NCI-H1694 (cell line): ENCODE measurements around the gene KCNMA1.
A peak's percentile ranks its signal among the peaks of the same experiment; 100 is the strongest.
"Not testable (repeated sequence)": the region's sequence is repeated elsewhere in the genome, so short reads cannot be mapped to it uniquely, and the experiment has no call there.

ENCODE experiments used
- DNase-seq: peaks from one replicate; lab custom pipeline; 2025; lab: John Stamatoyannopoulos, UW

KCNMA1 gene

GRCh38 chr10:77531441-77532001 lies 106.1 kb downstream of the KCNMA1 start:
- no peak for DNase-seq

DNA sequence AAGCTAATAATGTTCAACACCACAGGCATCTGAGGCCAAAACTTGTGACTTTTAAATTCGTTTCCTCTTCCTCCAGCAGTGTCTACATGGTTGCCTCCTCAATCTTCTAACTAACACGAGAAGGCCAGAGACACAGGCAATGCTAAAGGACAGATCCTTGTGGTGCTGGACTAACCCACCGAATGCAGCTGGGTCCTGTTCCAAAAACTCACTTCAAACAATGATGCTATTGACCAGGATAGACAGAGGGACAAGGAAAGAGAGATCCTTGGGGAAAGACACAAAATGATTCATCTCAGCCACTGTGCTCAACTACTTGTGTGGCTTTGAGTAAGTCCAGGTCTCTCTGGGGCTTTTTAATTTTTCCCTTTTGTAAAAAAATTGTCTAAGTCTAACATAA lies 107.6 kb downstream of the KCNMA1 start:
- DNase-seq, result no peak

DNA sequence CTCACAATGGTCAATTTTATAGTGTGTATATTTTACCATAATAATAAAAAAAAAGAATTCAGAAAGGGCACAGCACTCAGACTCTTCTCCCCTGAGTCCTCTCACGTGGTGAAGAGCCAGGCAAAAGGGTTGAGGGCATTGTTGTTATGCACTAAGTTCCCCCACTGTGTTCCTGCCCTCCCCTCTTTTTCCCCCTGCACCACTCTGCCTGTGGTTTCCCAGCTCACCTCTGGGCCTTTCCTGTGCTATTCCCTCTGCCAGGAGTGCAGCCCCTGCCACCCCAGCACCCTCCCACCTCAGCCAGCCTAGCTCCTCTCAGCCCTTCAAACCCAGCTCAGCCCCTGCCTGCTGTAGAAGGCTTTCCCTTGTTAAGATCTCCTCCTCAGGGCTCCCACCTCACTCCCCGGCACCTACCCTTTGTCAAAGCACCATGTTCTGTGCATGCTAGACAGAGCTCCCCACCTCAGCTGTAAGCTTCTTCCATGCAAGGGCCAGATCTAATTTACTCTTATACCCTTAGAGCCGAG lies 108.5 kb downstream of the KCNMA1 start:
- no peak for DNase-seq

DNA sequence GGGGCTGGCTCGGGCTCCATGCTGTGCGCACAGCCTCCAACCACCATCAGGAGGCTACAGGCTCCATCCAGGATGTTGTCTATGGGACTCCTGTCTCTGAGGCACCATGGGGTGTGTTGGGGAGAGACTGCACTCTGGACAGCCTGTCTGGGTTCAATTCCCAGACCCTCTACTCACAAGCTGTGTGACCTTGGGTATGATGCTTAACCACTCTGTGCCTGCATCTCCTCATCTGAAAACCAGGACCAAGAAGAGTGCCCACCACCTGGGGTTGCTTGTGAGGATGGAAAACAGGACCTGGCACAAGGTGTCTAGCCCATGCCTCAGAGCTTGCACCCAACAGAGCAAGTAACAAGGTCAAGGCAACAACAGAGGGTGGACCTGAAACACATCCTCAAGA lies 109.8 kb downstream of the KCNMA1 start:
- no peak for DNase-seq

DNA sequence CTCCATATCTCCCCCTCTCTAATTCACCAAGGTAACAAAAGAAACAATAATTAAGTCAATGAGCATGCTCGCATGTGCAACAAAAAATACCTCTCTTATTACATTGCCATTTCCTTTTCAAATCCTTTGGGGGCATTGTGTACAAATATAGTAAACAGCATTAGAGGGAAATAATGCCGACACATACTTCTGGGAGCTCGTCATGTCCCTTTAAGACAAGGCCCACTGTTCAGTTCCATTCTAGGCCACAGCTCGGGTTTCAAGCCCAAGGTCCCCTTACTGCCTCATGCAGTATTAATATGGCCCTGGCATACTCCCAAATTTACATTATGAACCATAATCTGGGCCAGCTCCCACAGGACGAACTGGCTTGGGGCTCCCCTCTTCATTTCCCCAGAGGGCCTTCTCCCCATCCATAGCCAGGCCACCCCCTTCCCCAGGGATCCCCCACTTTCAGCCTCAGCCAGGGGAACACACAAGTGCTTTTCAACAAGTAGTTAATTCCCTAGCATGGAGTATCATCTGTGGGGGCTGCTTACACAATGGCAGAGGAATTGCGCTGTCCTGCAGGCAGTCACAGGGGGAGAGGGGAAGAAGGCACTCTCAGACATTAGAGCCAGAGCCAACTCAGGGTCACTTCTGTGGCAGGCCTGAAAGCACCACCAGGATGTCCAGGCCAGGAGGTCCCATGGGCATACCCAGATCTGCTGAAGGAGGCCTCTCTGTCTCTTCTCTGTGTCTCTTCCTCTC lies 110.6 kb downstream of the KCNMA1 start:
- DNase-seq, result peak; percentile 17

GRCh38 chr10:77524281-77524711 lies 113.3 kb downstream of the KCNMA1 start:
- DNase-seq, result no peak

DNA sequence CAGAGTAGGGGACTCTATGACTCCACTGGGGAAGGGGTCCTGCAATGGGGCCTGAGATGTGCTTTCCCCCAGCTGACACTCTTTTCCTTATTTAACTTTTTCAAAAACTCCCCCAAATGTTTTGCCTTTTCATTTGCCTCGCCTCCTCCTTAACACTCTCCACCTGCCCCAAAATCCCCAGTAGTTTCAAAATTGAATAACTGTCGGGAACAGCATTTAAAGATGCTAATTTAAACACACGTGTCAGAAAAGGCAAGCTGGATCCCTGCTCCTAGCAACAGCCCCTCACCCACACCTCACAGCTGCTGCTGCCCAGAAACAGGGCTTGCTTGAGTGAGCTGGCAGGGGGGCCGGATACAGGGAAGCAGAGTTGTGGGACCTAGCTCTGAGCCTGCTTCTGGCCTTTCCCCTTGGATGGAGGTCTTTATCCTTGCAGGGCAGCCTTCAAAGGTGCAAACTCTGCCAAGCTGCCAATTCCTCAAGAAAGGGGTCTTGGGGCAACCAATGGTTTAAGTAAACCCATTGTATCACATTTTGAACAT lies 115.3 kb downstream of the KCNMA1 start:
- no peak for DNase-seq

DNA sequence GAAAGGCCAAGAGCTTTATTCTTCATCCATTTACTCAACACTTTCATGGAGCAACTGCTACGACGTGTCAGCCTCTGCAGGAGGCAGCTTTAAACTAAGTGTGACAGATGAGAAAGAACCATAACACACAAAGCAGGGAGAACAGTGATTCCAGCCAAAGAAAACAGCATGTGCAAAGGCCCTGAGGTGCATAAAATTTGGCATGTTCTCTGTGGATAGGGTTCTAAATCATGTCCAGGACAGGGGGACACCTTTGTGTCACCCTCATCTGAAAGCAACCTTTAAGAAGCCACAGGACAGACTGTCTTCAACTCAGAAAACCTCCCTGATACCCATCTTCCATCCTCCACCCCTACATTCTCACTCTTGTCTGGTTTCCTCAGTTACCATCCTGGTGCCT lies 116.6 kb downstream of the KCNMA1 start:
- no peak for DNase-seq

DNA sequence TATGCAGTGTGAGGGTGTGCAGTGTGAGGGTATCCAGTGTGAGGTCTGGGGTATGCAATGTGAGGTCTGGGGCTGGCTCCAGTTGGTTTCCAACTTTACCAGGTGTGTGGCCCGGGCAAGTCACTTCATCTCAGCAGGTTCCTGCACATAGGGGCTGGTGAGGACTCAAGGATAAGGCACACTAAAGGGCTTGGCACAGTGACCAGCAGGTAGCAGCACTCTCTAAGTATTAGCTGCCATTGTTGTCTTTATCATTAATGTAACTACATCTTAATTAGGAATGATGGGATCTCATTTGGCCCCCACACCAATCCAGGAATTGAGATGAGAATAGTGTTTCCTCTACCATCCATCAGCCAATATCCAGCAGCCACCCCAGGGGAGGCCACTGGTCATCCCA lies 117.3 kb downstream of the KCNMA1 start:
- DNase-seq, result no peak

- DNase-seq, result not testable (repeated sequence)
Measured at GRCh38 chr10:77519791-77520190, 117.8 kb downstream of the KCNMA1 start.

- no peak for DNase-seq
Measured at GRCh38 chr10:77518910-77519274, 118.7 kb downstream of the KCNMA1 start.

- no peak for DNase-seq
Measured at GRCh38 chr10:77518241-77518909, 119.2 kb downstream of the KCNMA1 start.

- no peak for DNase-seq
Measured at GRCh38 chr10:77516575-77516974, 121.0 kb downstream of the KCNMA1 start.

DNA sequence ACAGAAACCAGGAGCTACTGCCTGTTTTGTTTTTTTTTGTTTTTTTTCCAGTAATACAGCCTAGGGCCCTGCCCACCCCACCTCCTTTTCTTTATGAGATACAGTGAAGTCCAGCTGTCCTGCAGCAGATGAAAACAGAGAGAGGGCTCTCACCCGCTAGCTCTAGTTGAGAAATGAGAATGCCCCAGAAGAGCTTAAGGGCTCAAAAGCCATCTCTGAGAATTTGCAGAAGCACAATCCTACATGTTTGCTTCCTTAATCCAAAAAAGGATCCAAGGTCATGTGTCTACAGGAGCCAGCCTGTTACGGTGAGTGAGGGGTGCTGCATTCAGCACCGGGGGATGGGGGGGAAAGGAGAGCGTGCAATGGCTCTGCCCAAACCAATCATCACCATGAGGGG lies 122.7 kb downstream of the KCNMA1 start:
- no peak for DNase-seq

DNA sequence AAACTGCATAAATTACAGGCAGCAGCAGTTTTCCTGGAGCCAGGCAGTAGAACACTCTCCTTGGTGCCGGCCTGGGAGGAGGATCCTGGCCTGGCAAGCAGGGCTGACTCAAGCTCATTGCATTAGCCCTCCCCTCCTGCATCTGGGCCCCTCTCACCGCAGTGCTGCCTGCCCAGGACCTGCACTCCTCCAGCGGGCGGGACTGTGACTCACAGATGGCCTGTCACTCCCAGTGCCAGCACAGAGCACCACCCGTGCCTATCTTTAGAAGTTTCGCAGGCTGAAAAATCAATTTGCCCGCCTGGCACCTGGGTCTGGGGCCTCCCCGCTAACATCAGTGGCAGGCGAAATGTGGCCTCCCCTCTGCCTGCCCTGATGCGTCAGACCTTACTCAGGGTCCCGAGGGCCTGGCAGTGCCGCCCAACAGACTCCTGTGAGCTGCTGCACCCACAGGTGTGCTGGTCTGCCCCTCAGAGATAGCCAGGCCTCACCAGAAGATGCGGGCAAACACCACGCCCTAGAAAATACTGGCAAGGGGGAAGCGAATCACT lies 123.8 kb downstream of the KCNMA1 start:
- DNase-seq, result peak; percentile 74

DNA sequence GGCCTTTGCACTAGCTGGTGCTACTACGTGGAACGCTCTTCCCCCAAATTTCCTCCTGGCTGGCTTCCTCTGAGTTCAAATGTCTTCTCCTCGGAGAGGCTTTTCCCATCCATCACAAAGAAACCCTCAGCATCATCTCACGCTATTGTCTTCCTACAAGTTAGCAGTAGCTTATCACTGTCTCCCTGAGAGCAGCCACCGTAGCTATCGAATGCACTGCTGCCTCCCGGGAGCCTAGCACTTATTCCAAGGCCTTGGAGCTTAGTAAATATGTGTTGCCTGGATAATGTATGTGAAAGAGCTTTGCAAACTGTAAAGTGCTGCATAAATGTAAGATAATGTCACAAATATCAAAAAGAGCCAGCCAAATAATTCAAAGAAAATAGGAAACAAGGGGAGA lies 124.4 kb downstream of the KCNMA1 start:
- DNase-seq, result no peak

GRCh38 chr10:77512219-77512578 lies 125.4 kb downstream of the KCNMA1 start:
- no peak for DNase-seq

DNA sequence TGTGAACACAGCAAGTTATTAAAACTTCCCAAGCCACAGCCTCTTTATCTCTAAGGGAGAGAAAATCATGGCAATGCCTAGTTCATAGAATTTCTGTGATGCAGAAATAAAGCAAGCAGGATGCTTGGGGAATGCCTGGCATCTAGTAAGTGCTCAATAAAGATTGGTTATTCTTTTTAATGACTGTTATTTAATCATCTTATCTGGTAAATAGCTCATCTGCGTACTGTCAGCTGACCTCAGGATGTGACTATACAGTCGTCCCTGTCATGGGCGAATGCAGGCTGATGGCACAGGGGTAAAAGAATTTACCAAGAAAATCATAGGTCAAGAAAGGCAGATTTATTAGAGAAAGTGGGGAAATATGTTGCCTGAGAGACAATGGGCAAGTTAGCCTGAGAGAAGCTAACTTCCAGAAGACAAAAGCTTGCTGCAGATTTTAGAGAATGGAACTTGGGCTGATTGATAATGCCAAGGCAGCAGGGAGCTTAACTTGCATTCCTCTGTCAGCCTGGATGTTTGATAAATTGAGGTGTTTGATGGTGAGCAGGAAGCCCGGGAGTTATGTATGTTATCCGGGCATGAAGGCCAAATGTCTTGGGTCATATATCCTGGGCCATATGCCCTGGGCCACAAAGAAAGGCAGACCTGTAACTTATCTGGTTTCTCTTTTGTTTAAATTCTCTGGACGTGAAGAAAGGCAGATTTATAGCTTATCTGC lies 126.0 kb downstream of the KCNMA1 start:
- no peak for DNase-seq

DNA sequence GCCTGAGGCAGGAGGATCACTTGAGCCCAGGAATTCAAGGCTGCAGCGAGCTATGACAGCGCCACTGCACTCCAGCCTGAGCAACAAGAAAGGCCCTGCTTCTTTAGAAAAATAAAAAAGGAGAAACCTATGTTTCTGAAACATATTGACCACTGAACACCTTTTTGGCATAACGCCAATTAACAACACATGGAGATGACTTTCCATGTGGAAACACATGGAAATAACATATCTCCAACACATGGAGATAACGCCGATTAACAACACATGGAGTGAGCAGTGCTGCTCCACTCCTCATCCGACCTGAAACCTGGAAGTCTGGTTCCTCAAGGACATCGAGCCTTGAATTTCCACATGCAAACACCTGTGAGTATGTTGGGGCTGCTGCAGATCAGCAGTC lies 126.9 kb downstream of the KCNMA1 start:
- DNase-seq, result no peak

- no peak for DNase-seq
Measured at GRCh38 chr10:77510294-77510693, 127.3 kb downstream of the KCNMA1 start.

- no peak for DNase-seq
Measured at GRCh38 chr10:77509391-77509790, 128.2 kb downstream of the KCNMA1 start.

- DNase-seq, result no peak
Measured at GRCh38 chr10:77507291-77507880, 130.2 kb downstream of the KCNMA1 start.
